Measurements from ENCODE around the gene LAMA3. TPM values are rescaled to one million over a fixed set of nuclear protein-coding genes. Genes with fewer than 3 reads are reported as not detected.

Gene LAMA3
- polyA plus RNA-seq, 1 donor from 2014 or later: 3.4 TPM

- Histone ChIP-seq H3K27me3 (ENCODE audit: insufficient read depth, low read depth, low read length) (no peaks in the 10 kb centered on the region), H3K4me2 (ENCODE audit: low read length) (no peak overlapping the region), H3K27ac (ENCODE audit: low read length) (no peak overlapping the region), H3F3A (ENCODE audit: insufficient read depth, low read length, poor library complexity, severe bottlenecking) (no peaks in the 10 kb centered on the region), H3K9ac (ENCODE audit: low read length) (no peak overlapping the region), H4K20me1 (ENCODE audit: insufficient read depth) (no peaks in the 10 kb centered on the region), H2AFZ (ENCODE audit: low read depth, low read length) (no peak overlapping the region), H3K9me3 (ENCODE audit: low read length) (no peaks in the 10 kb centered on the region), H3K4me3 (ENCODE audit: low read length) (no peak overlapping the region), H3K9me2 (ENCODE audit: insufficient read depth, low read length) (no peaks in the 10 kb centered on the region), H3K36me3 (ENCODE audit: insufficient read depth, low read length) (no peaks in the 10 kb centered on the region), H3K79me2 (replicated peaks; ENCODE audit: insufficient read depth, low read length) (no peaks in the 10 kb centered on the region)
- TF ChIP-seq TAF1 (IDR thresholded peaks at IDR 0.05; ENCODE audit: low read depth): no peak
- no peak for TF ChIP-seq RAD21 (conservative IDR thresholded peaks at IDR 0.05)
- TF ChIP-seq MXI1 (conservative IDR thresholded peaks at IDR 0.05; ENCODE audit: poor library complexity, severe bottlenecking): no peak
- TF ChIP-seq POLR2AphosphoS5 (IDR thresholded peaks at IDR 0.05): no peak
- no peak for TF ChIP-seq EZH2 (IDR thresholded peaks at IDR 0.05; ENCODE audit: borderline replicate concordance, insufficient read depth, low read length, poor library complexity, severe bottlenecking)
- no peak for TF ChIP-seq SMC3 (conservative IDR thresholded peaks at IDR 0.05; ENCODE audit: poor library complexity)
- TF ChIP-seq REST (IDR thresholded peaks at IDR 0.05; ENCODE audit: borderline replicate concordance): no peak
- TF ChIP-seq EP300 (conservative IDR thresholded peaks at IDR 0.05; ENCODE audit: poor library complexity, severe bottlenecking): no peak
- no peak for TF ChIP-seq CTCF (IDR thresholded peaks at IDR 0.05; ENCODE audit: poor library complexity, severe bottlenecking)
Observed at GRCh38 chr18:23793985-23794867, 105.0 kb downstream of the LAMA3 start.

GRCh38 chr18:23798249-23798648 lies 109.0 kb downstream of the LAMA3 start:
- Histone ChIP-seq H4K20me1 (ENCODE audit: insufficient read depth) (no peaks in the 10 kb centered on the region), H3K9ac (ENCODE audit: low read length) (no peak overlapping the region), H3K9me3 (ENCODE audit: low read length) (no peaks in the 10 kb centered on the region), H3K27me3 (ENCODE audit: insufficient read depth, low read depth, low read length) (no peaks in the 10 kb centered on the region), H3K4me3 (ENCODE audit: low read length) (no peak overlapping the region), H3K36me3 (ENCODE audit: insufficient read depth, low read length) (no peaks in the 10 kb centered on the region), H2AFZ (ENCODE audit: low read depth, low read length) (no peak overlapping the region), H3K79me2 (replicated peaks; ENCODE audit: insufficient read depth, low read length) (no peaks in the 10 kb centered on the region), H3F3A (ENCODE audit: insufficient read depth, low read length, poor library complexity, severe bottlenecking) (no peaks in the 10 kb centered on the region), H3K9me2 (ENCODE audit: insufficient read depth, low read length) (no peaks in the 10 kb centered on the region), H3K4me2 (ENCODE audit: low read length) (no peak overlapping the region), H3K27ac (ENCODE audit: low read length) (no peak overlapping the region)
- TF ChIP-seq CTCF (IDR thresholded peaks at IDR 0.05; ENCODE audit: poor library complexity, severe bottlenecking) (no peak), EP300 (conservative IDR thresholded peaks at IDR 0.05; ENCODE audit: poor library complexity, severe bottlenecking) (no peak), REST (IDR thresholded peaks at IDR 0.05; ENCODE audit: borderline replicate concordance) (no peak)
